RWPE2 (cell line): Measurements from ENCODE around the gene TFAP2D.

Source experiments
- ATAC-seq: fragments of 200-7000 bp; cut with Tn5 transposase; 3 replicates; pipeline ENCODE4 v1.9.1; 2021; ENCODE audit warnings: low read depth
- DNase-seq: peaks from one replicate; pipeline ENCODE4 v3.0.0-alpha.2; 2020; ENCODE audit warnings: low spot score
- H3K27ac ChIP-seq: fragments of 450-650 bp; 2 replicates; pipeline ENCODE4 v1.5.1; 2017; ENCODE audit warnings: mild to moderate bottlenecking; ENCODE audit not compliant: poor library complexity, severe bottlenecking
- H3K27me3 ChIP-seq: fragments of 250-450 bp; sonication (Bioruptor Pico); 2 replicates; pipeline ENCODE4 v1.5.1; 2021; ENCODE audit warnings: mild to moderate bottlenecking, moderate library complexity; ENCODE audit not compliant: insufficient read depth, poor library complexity, severe bottlenecking
- H3K36me3 ChIP-seq: fragments of 250-450 bp; sonication (Bioruptor Pico); 2 replicates; pipeline ENCODE4 v1.5.1; 2020; ENCODE audit warnings: low read depth, mild to moderate bottlenecking, moderate library complexity
- H3K4me1 ChIP-seq: fragments of 250-450 bp; sonication (Bioruptor Pico); 2 replicates; pipeline ENCODE4 v1.5.1; 2021; ENCODE audit warnings: mild to moderate bottlenecking, moderate library complexity; ENCODE audit not compliant: insufficient read depth, poor library complexity, severe bottlenecking
- H3K4me3 ChIP-seq: fragments of 250-450 bp; sonication (Bioruptor Pico); 2 replicates; pipeline ENCODE4 v1.5.1; 2021; ENCODE audit warnings: mild to moderate bottlenecking, moderate library complexity; ENCODE audit not compliant: severe bottlenecking
- H3K9me3 ChIP-seq: fragments of 250-450 bp; sonication (Bioruptor Pico); 2 replicates; pipeline ENCODE4 v1.5.1; 2021; ENCODE audit warnings: mild to moderate bottlenecking, moderate library complexity; ENCODE audit not compliant: severe bottlenecking
- TF ChIP-seq, protein P1 (sequence below): fragments of 450-650 bp; IDR thresholded peaks from one replicate; pipeline ENCODE4 v1.5.1; 2017; ENCODE audit warnings: mild to moderate bottlenecking, moderate library complexity; ENCODE audit not compliant: poor library complexity, severe bottlenecking

Gene TFAP2D

DNA sequence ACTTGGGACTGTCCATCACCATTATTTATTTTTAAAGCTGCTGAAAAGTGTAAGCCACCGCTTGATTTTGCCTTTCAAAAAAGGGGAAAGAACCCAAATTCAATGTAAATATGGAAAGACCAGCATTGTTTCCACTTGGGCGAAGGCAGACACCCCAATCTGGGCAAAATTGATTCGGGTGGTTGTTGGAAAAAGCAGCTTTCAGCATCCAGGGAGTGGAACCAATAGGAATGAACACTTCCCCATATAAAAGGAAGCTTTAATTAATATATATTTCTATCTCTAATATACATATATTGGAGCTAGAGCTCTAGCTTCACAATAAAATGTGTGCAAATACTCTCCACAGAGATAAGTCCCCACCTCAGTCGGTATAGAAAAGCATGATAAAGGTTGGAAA is at the start of gene TFAP2D:
Gene TFAP2D, plus strand, starts transcription at position 301 of the 400 bp plus-strand sequence. CDS start 530 bp downstream, outside the sequence.
- TF ChIP-seq, protein P1, sequence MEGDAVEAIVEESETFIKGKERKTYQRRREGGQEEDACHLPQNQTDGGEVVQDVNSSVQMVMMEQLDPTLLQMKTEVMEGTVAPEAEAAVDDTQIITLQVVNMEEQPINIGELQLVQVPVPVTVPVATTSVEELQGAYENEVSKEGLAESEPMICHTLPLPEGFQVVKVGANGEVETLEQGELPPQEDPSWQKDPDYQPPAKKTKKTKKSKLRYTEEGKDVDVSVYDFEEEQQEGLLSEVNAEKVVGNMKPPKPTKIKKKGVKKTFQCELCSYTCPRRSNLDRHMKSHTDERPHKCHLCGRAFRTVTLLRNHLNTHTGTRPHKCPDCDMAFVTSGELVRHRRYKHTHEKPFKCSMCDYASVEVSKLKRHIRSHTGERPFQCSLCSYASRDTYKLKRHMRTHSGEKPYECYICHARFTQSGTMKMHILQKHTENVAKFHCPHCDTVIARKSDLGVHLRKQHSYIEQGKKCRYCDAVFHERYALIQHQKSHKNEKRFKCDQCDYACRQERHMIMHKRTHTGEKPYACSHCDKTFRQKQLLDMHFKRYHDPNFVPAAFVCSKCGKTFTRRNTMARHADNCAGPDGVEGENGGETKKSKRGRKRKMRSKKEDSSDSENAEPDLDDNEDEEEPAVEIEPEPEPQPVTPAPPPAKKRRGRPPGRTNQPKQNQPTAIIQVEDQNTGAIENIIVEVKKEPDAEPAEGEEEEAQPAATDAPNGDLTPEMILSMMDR: no peak
- Histone ChIP-seq H3K27me3 (peaks cover 100% of the 10 kb centered on the region), H3K36me3 (no peaks in the 10 kb centered on the region), H3K9me3 (no peaks in the 10 kb centered on the region), H3K4me3 (no peak within 1 kb of the TSS), H3K4me1 (no peaks in the 10 kb centered on the region), H3K27ac (no peak within 1 kb of the TSS)
- ATAC-seq: no peak
- DNase-seq: no peak

DNA sequence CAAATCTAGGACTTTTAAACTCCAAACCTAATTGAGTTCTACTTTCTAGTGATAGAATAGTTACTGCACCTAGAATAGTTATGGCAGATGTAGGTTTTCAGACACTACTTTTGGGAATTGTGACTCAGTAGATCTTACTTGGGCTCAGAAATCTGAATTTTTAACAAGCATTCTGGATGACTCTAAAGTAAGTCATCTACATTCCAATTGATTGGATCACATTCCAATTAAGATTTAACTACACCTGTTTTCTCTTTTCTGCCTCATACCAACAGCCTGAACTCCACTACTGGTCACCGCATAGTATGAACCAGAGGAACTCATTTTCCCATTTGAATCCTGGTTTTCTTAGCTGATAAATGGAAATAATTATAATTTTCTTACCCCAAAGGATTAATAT is 49.5 kb upstream of the TFAP2D start:
- Histone ChIP-seq H3K4me3 (no peak overlapping the region), H3K27ac (no peak overlapping the region), H3K9me3 (no peaks in the 10 kb centered on the region), H3K4me1 (no peaks in the 10 kb centered on the region), H3K36me3 (no peaks in the 10 kb centered on the region), H3K27me3 (no peaks in the 10 kb centered on the region)
- ATAC-seq: no peak
- DNase-seq: no peak
- TF ChIP-seq, protein P1: no peak

DNA sequence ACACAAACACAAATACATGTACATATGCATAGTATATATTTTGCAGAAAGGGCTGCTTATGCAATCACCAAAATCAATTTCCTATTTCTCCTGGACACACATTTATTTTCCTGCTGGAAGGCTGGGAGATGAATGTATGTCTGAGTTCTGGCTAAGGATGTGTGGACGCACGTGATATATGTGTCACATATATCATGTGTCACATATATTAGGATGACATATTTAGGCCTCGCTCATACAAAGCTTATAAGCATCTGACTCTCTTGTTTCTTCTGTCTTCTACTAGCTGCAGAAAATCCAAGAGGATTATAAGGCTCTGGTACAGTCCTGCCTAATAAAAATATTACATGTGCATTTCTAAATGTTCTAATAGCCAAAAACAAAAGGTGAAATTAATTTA is 47.2 kb upstream of the TFAP2D start:
- H3K4me1 ChIP-seq: no peaks in the 10 kb centered on the region
- no peak for ATAC-seq
- H3K27ac ChIP-seq: no peak overlapping the region
- no peaks in the 10 kb centered on the region for H3K9me3 ChIP-seq
- TF ChIP-seq, protein P1: no peak
- no peaks in the 10 kb centered on the region for H3K36me3 ChIP-seq
- H3K4me3 ChIP-seq: no peak overlapping the region
- peaks cover 4% of the 10 kb centered on the region for H3K27me3 ChIP-seq
- no peak for DNase-seq

DNA sequence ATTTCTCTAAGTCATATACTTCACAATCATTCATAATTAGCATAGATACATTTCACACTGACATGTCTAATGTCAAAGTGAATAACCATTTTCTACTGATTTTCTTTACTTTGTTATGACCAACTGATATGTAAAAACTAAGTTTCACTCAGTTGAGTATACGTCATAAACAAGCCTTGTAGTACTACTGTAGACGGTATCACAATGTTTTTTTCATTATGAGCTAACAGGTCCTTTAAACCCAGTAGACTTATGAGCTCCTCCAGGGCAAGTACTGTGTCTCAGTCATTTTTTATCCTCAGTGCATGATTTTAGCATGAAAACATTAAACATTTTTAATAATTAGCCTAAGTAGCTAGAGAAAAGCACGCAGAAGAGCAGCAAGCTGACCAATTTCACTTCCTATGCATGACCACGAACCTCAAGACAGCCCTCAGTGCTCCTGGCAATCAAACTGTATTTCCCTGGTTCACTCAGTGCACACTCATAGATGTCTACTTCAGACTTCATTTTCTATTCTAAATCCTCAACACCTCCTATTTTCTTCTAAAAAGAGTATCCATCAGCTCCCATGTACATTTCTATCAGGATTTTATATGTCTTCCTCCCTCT is 32.0 kb upstream of the TFAP2D start:
- TF ChIP-seq, protein P1: no peak
- Histone ChIP-seq H3K27me3 (no peaks in the 10 kb centered on the region), H3K4me1 (no peaks in the 10 kb centered on the region), H3K9me3 (no peaks in the 10 kb centered on the region), H3K27ac (no peak overlapping the region), H3K36me3 (no peaks in the 10 kb centered on the region), H3K4me3 (no peak overlapping the region)
- ATAC-seq: no peak
- no peak for DNase-seq

DNA sequence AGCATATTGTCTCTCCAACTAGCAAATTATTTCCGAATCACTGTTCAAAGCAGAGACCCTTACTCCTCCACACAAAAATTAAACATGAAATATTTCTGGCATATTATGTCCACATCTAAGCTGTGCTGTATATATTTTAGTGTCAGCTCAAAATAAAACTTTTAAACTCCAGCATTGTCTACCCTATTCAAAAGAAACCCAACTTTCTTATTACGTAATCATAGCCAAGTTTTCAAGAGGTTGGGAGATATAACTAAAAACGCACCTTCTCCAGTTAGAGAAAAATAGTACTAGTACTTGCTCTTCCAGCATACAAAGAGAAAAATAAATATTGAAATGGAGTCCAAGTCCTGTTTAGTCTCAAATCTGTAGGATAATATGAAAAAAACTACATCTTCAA is 24.1 kb upstream of the TFAP2D start:
- Histone ChIP-seq H3K36me3 (no peaks in the 10 kb centered on the region), H3K27ac (no peak overlapping the region), H3K27me3 (no peaks in the 10 kb centered on the region), H3K4me1 (no peaks in the 10 kb centered on the region), H3K4me3 (no peak overlapping the region), H3K9me3 (no peaks in the 10 kb centered on the region)
- DNase-seq (no peak), ATAC-seq (no peak)
- TF ChIP-seq, protein P1: no peak
